AG09319 (cell line): ENCODE measurements around the gene KPNA4.
"Not testable (repeated sequence)": the region's sequence is repeated elsewhere in the genome, so short reads cannot be mapped to it uniquely, and the experiment has no call there.

Experiments
- DNase-seq: peaks from one replicate; pipeline ENCODE4 v3.0.0-alpha.2; 2010; ENCODE audit warnings: low read depth; ENCODE audit errors: extremely low read depth
- TF ChIP-seq, protein P1 (sequence below): IDR thresholded peaks from 2 replicates; pipeline ENCODE4 v1.5.1; 2011; ENCODE audit warnings: low read depth, mild to moderate bottlenecking, inconsistent platforms, low read length, moderate library complexity

KPNA4 gene

DNA sequence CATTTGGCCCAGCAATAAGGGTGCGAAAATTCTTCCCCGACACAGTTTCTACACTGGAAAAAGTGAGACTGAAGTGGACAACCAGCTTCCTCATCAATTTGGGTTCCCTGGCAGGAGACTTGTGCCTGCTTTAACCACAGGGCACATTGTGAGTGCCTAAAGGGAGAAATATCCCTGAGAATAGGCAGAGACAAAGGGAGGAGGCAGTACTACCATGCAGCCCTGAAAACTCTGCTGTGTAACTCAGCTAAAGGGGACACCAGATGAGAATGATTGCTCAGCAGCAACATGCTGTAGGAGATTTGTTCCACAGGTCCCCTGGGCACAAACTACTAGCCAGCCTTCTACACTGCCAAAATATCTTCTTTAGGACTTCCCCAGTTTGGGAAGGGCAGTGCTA is 15.6 kb upstream of the KPNA4 start:
- no peak for DNase-seq
- TF ChIP-seq, protein P1, sequence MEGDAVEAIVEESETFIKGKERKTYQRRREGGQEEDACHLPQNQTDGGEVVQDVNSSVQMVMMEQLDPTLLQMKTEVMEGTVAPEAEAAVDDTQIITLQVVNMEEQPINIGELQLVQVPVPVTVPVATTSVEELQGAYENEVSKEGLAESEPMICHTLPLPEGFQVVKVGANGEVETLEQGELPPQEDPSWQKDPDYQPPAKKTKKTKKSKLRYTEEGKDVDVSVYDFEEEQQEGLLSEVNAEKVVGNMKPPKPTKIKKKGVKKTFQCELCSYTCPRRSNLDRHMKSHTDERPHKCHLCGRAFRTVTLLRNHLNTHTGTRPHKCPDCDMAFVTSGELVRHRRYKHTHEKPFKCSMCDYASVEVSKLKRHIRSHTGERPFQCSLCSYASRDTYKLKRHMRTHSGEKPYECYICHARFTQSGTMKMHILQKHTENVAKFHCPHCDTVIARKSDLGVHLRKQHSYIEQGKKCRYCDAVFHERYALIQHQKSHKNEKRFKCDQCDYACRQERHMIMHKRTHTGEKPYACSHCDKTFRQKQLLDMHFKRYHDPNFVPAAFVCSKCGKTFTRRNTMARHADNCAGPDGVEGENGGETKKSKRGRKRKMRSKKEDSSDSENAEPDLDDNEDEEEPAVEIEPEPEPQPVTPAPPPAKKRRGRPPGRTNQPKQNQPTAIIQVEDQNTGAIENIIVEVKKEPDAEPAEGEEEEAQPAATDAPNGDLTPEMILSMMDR, result no peak

DNA sequence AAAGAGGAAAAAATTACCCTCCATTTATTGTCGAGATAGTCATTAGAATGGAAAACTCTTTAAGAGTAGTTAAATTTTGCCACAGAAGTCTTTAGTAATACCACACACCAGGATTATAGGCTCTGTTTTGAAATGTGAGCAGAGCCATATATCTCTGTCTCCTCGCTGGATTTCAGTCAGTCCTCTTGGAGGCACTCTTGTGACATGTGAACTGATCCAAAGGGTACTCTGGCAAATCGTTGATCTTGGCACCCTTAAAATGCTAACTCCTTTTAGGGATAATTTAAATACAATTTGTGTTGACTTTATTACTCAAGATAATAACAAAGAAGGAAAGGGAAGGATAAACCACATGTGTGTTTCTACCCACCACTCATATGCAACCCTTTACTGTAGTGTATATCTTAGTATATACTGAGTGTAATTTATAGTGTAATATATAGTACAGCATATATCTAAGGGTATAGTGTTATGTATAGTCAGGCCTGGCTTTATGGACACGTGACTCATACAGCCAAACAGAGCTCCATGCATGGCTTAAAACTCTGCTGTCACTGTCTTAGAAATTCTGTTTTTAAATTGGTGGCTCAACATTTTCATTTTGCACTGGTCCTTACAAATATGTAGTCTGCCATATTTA is 12.3 kb upstream of the KPNA4 start:
- no peak for DNase-seq
- TF ChIP-seq, protein P1, result peak; percentile 34

DNA sequence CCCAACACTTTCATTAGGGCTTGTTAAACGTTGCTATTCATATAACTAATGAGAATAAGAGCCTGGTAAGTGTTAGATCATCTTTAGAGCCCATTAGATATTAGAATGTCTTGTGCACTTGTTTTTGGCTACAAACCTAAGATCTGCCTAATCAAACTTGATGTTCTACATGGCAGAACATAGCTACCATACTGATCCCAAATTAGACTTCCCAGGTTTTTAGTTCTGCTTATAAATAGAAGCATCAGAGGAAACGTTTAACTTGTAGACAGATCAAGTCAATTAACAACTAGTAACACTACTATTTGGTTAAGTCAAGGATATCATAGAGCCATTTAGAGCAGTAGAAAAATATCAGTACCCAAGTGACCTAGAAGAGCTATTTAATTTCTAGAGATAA is 11.7 kb upstream of the KPNA4 start:
- no peak for DNase-seq
- TF ChIP-seq, protein P1, result no peak

DNA sequence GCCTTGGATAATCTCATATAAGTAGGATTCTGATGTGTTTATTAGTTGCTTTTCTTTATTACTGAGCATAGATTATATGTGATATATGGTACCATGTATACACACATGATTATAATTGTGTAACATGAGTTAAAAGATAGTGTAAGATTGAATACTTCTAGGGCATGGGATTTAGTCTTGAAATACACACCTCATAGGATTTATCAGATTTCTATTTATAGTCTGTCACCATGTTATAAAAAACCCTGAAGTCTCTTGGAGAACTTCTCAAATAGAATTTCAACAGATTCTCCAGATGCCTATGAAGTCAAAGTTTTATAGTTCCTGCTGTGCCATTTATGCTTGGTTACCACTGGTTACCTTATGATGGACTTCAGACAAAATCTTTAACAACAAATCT is 11.2 kb upstream of the KPNA4 start:
- no peak for DNase-seq
- TF ChIP-seq, protein P1, result no peak

DNA sequence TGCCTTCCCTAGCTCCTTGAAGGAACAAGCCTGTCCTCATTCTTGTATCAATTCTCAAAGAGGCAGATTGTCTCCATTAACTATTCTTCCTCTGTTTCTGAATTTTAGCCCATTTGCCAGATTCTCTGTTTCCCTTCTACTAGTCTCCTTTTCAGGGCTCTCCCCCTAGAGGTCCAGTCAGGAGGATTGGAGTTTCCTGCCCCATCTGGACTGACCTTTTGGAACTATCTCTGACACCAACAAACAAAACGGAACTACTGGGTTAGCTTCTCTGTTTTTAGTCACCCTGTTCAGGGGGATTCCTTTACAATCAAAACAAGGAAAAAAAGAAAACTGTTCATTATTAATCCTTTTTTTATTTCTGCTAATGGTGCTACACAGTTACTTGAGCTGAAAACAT is 10.2 kb upstream of the KPNA4 start:
- no peak for DNase-seq
- TF ChIP-seq, protein P1, result no peak

DNA sequence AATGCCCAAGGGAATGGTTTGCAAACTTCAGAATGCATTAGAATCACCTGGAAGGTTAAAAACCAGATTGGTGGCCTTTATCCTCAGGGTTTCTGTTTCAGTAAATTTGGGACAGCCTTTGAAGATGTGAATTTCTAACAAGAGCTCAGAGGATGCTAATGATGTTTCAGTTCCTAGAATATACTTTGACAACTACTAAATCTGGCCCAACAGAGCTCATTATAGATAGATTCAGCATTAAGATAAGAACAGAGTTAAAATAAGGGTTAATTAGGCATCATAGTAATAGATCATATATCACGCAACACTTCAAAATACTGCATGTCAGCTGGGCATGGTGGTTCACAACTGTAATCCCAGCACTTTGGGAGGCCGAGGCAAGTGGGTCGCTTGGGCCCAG is 9.3 kb upstream of the KPNA4 start:
- TF ChIP-seq, protein P1, result no peak
- DNase-seq, result no peak

DNA sequence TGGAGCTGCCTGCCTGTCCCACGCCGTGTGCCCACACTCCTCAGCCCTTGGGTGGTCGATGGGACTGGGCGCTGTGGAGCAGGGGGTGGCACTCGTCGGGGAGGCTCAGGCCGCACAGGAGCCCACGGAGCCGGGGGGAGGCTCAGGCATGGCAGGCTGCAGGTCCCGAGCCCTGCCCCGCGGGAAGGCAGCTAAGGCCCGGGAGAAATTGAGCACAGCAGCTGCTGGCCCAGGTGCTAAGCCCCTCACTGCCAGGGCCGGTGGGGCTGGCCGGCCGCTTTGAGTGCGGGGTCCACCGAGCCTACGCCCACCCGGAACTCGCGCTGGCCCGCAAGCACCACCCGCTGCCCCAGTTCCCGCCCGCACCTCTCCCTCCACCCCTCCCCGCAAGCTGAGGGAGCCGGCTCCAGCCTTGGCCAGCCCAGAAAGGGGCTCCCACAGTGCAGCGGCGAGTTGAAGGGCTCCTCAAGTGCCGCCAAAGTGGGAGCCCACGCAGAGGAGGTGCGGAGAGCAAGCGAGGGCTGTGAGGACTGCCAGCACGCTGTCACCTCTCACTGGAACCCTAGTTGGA is 8.7 kb upstream of the KPNA4 start:
- DNase-seq, result not testable (repeated sequence)
